Stimulated activated naive CD8-positive, alpha-beta T cell treated with anti-CD3 and anti-CD28 coated beads, Interleukin-15, Interleukin-2, amounts not matched to agents 100 ng/mL and 50 ng/mL, for 24 hours (primary cell): ENCODE data around the gene SH3GLB2.
A peak's percentile ranks its signal among the peaks of the same experiment; 100 is the strongest.
"Not testable (repeated sequence)": the region's sequence is repeated elsewhere in the genome, so short reads cannot be mapped to it uniquely, and the experiment has no call there.

Experiments used
- H3K27ac Mint-ChIP-seq: one replicate; pipeline ENCODE4 v1.8.0; 2021; ENCODE audit warnings: mild to moderate bottlenecking, mixed read lengths
- H3K27me3 Mint-ChIP-seq: one replicate; pipeline ENCODE4 v1.8.0; 2021; ENCODE audit warnings: mixed read lengths
- H3K36me3 Mint-ChIP-seq: one replicate; pipeline ENCODE4 v1.8.0; 2021; ENCODE audit warnings: low read depth, mixed read lengths
- H3K4me1 Mint-ChIP-seq: one replicate; pipeline ENCODE4 v1.8.0; 2021; ENCODE audit warnings: low read depth, mixed read lengths
- H3K4me3 Mint-ChIP-seq: one replicate; pipeline ENCODE4 v1.8.0; 2021; ENCODE audit warnings: mild to moderate bottlenecking, mixed read lengths
- H3K9me3 Mint-ChIP-seq: one replicate; pipeline ENCODE4 v1.8.0; 2021; ENCODE audit warnings: mixed read lengths

Gene SH3GLB2

GRCh38 chr9:129002992-129003391 lies 25.1 kb downstream of the SH3GLB2 start:
- Mint-ChIP-seq H3K4me1 (no peaks in the 10 kb centered on the region), H3K36me3 (peaks cover 64% of the 10 kb centered on the region), H3K27ac (no peak overlapping the region), H3K27me3 (no peaks in the 10 kb centered on the region), H3K9me3 (no peaks in the 10 kb centered on the region), H3K4me3 (no peak overlapping the region)

GRCh38 chr9:129001504-129002325 lies 26.4 kb downstream of the SH3GLB2 start:
- Mint-ChIP-seq H3K36me3 (peaks cover 67% of the 10 kb centered on the region), H3K27ac (peak overlapping the region; percentile 26), H3K4me3 (no peak overlapping the region), H3K4me1 (no peaks in the 10 kb centered on the region), H3K27me3 (no peaks in the 10 kb centered on the region), H3K9me3 (no peaks in the 10 kb centered on the region)

- H3K4me1 Mint-ChIP-seq: no peaks in the 10 kb centered on the region
- no peaks in the 10 kb centered on the region for H3K9me3 Mint-ChIP-seq
- H3K4me3 Mint-ChIP-seq: no peak overlapping the region
- no peaks in the 10 kb centered on the region for H3K27me3 Mint-ChIP-seq
- H3K36me3 Mint-ChIP-seq: peaks cover 67% of the 10 kb centered on the region
- H3K27ac Mint-ChIP-seq: no peak overlapping the region
These were observed 28.4 kb downstream of the SH3GLB2 start for GRCh38 chr9:128999581-129000206.

GRCh38 chr9:128998462-128998861 lies 29.7 kb downstream of the SH3GLB2 start:
- peaks cover 77% of the 10 kb centered on the region for H3K36me3 Mint-ChIP-seq

GRCh38 chr9:128995791-128996190 lies 32.3 kb downstream of the SH3GLB2 start:
- Mint-ChIP-seq H3K9me3 (no peaks in the 10 kb centered on the region), H3K36me3 (peaks cover 62% of the 10 kb centered on the region), H3K4me1 (no peaks in the 10 kb centered on the region), H3K4me3 (no peak overlapping the region), H3K27ac (no peak overlapping the region), H3K27me3 (no peaks in the 10 kb centered on the region)

More at GRCh38 chr9:128998462-128998861, 29.7 kb downstream of the SH3GLB2 start:
- H3K4me3 Mint-ChIP-seq: no peak overlapping the region
- no peak overlapping the region for H3K27ac Mint-ChIP-seq
- no peaks in the 10 kb centered on the region for H3K4me1 Mint-ChIP-seq
- H3K9me3 Mint-ChIP-seq: no peaks in the 10 kb centered on the region
- no peaks in the 10 kb centered on the region for H3K27me3 Mint-ChIP-seq

- no peak overlapping the region for H3K27ac Mint-ChIP-seq
- no peaks in the 10 kb centered on the region for H3K27me3 Mint-ChIP-seq
- H3K4me1 Mint-ChIP-seq: no peaks in the 10 kb centered on the region
- peaks cover 65% of the 10 kb centered on the region for H3K36me3 Mint-ChIP-seq
- no peak overlapping the region for H3K4me3 Mint-ChIP-seq
- H3K9me3 Mint-ChIP-seq: no peaks in the 10 kb centered on the region
These were observed 35.1 kb downstream of the SH3GLB2 start for GRCh38 chr9:128992995-128993394.

GRCh38 chr9:128987805-128988204 lies 40.3 kb downstream of the SH3GLB2 start:
- H3K9me3 Mint-ChIP-seq: no peaks in the 10 kb centered on the region
- H3K36me3 Mint-ChIP-seq: peaks cover 62% of the 10 kb centered on the region
- no peak overlapping the region for H3K4me3 Mint-ChIP-seq
- no peaks in the 10 kb centered on the region for H3K4me1 Mint-ChIP-seq
- H3K27me3 Mint-ChIP-seq: no peaks in the 10 kb centered on the region
- no peak overlapping the region for H3K27ac Mint-ChIP-seq

- no peak overlapping the region for H3K27ac Mint-ChIP-seq
- no peaks in the 10 kb centered on the region for H3K4me1 Mint-ChIP-seq
- no peaks in the 10 kb centered on the region for H3K9me3 Mint-ChIP-seq
- no peaks in the 10 kb centered on the region for H3K27me3 Mint-ChIP-seq
- H3K36me3 Mint-ChIP-seq: peaks cover 64% of the 10 kb centered on the region
- no peak overlapping the region for H3K4me3 Mint-ChIP-seq
These were observed 41.5 kb downstream of the SH3GLB2 start for GRCh38 chr9:128986671-128987070.

- no peak overlapping the region for H3K27ac Mint-ChIP-seq
- H3K4me3 Mint-ChIP-seq: no peak overlapping the region
- no peaks in the 10 kb centered on the region for H3K27me3 Mint-ChIP-seq
- peaks cover 84% of the 10 kb centered on the region for H3K36me3 Mint-ChIP-seq
- no peaks in the 10 kb centered on the region for H3K4me1 Mint-ChIP-seq
- no peaks in the 10 kb centered on the region for H3K9me3 Mint-ChIP-seq
These were observed 44.6 kb downstream of the SH3GLB2 start for GRCh38 chr9:128983536-128983935.

- H3K36me3 Mint-ChIP-seq: peaks cover 71% of the 10 kb centered on the region
- no peaks in the 10 kb centered on the region for H3K27me3 Mint-ChIP-seq
- no peak overlapping the region for H3K4me3 Mint-ChIP-seq
- no peak overlapping the region for H3K27ac Mint-ChIP-seq
- H3K9me3 Mint-ChIP-seq: no peaks in the 10 kb centered on the region
- H3K4me1 Mint-ChIP-seq: no peaks in the 10 kb centered on the region
These were observed 49.0 kb downstream of the SH3GLB2 start for GRCh38 chr9:128979111-128979510.

GRCh38 chr9:128972956-128973355 lies 55.2 kb downstream of the SH3GLB2 start:
- Mint-ChIP-seq H3K27ac (no peak overlapping the region), H3K4me3 (no peak overlapping the region), H3K36me3 (peaks cover 71% of the 10 kb centered on the region), H3K27me3 (no peaks in the 10 kb centered on the region), H3K4me1 (no peaks in the 10 kb centered on the region), H3K9me3 (no peaks in the 10 kb centered on the region)

- Mint-ChIP-seq H3K36me3 (peaks cover 61% of the 10 kb centered on the region), H3K4me1 (no peaks in the 10 kb centered on the region), H3K9me3 (no peaks in the 10 kb centered on the region), H3K27me3 (no peaks in the 10 kb centered on the region), H3K27ac (no peak overlapping the region), H3K4me3 (no peak overlapping the region)
These were observed 58.6 kb downstream of the SH3GLB2 start for GRCh38 chr9:128969491-128969890.

- peaks cover 52% of the 10 kb centered on the region for H3K36me3 Mint-ChIP-seq
- not testable (repeated sequence) for H3K4me3 Mint-ChIP-seq, H3K4me1 Mint-ChIP-seq
These were observed 66.7 kb downstream of the SH3GLB2 start for GRCh38 chr9:128961403-128961802.

More at GRCh38 chr9:128961403-128961802, 66.7 kb downstream of the SH3GLB2 start:
- not testable (repeated sequence) for H3K9me3 Mint-ChIP-seq, H3K27ac Mint-ChIP-seq, H3K27me3 Mint-ChIP-seq
